ENCODE data around the gene ADGRB3.

ADGRB3 gene

GRCh38 chr6:68994521-68994920 is 359.4 kb downstream of the ADGRB3 start:
- no peak for DNase-seq (ENCODE audit: low read depth, low spot score)
- H3K27ac ChIP-seq: no peak overlapping the region

GRCh38 chr6:69005199-69005598 is 370.1 kb downstream of the ADGRB3 start:
- H3K27ac ChIP-seq: no peak overlapping the region
- DNase-seq (ENCODE audit: low read depth, low spot score): no peak

GRCh38 chr6:69007781-69008180 is 372.7 kb downstream of the ADGRB3 start:
- DNase-seq (ENCODE audit: low read depth, low spot score): no peak
- H3K27ac ChIP-seq: no peak overlapping the region

DNA sequence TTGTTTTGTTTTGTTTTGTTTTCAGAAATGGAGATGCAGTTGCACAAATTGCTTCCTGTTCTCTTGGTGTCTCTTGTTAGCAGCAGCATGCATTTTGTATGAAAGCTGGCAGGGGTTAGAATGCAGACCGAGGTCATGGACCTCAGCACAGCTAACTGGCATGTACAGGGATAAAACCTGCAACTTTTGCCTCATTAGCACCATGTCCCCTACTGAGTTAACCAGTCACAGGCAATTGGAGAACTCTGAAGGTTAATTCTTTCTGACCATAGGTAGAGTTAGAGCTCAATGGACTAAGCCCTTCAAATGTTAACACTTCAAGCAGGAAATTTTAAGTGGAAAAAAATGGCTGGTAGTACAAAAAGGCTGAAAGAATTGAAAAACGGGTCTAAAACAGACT is 377.1 kb downstream of the ADGRB3 start:
- DNase-seq (ENCODE audit: low read depth, low spot score): no peak
- no peak overlapping the region for H3K27ac ChIP-seq

DNA sequence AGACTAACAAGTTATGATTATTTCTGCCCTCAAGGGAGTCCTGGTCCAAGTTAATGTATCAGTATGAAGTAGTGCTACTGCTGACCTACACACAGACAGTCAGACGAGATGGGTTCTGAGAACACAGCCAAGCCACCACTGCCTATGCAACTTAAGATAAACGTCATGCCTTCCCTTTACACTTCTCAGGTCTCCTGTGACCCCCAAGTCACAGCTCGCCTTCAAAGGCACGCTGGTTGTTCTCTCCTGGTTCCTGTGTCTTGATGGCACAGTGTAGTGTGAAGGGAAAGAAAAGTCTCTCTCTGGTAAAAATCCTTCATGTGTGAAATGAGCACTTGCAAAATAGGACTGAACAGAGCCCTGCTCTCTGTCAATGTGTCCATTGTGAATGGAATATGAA is 377.8 kb downstream of the ADGRB3 start:
- DNase-seq (ENCODE audit: low read depth, low spot score): no peak
- no peak overlapping the region for H3K27ac ChIP-seq

- no peak for DNase-seq (ENCODE audit: low read depth, low spot score)
- H3K27ac ChIP-seq: no peak overlapping the region
Measured at GRCh38 chr6:69018906-69019305, 383.8 kb downstream of the ADGRB3 start.

DNA sequence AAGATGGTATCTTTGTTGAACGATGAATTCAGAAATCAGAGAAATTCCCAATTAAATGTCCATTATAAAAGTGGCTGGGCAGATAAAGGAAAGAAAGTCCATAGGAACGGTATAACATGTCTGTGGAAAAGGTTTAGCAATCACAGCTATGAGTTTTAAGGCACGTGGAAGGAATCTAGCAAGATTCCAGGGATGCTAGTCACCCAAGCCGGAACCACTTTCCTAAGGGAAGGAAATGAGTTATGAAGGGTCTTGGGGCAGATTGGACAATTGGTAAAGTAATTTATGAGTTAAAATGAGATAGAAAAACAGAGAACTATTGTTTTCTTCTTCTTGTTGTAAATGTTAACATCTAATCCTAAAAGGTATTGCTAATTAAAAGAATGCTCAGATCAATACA is 384.8 kb downstream of the ADGRB3 start:
- no peak for DNase-seq (ENCODE audit: low read depth, low spot score)
- no peak overlapping the region for H3K27ac ChIP-seq

- H3K27ac ChIP-seq: no peak overlapping the region
- peak; percentile 2 for DNase-seq (ENCODE audit: low read depth, low spot score)
Measured at GRCh38 chr6:69022993-69023392, 387.9 kb downstream of the ADGRB3 start.

GRCh38 chr6:69026243-69026642 is 391.2 kb downstream of the ADGRB3 start:
- peak overlapping the region; percentile 72 for H3K27ac ChIP-seq
- DNase-seq (ENCODE audit: low read depth, low spot score): no peak

DNA sequence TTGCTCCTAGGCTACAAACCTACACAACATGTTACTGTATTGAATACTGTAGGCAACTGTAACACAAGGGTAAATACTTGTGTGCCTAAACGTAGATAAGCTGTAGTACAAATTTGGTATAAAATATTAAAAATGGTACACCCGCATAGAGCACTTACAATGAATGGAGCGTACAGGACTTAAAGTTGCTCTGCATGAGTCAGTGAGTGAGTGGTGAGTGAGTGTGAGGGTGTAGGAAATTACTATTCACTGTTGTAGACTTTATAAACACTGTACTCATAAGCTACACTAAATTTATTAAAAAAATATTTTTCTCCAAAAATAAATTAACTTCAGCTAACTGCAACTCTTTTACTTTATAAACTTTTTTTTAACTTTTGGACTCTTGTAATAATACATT is 391.6 kb downstream of the ADGRB3 start:
- no peak for DNase-seq (ENCODE audit: low read depth, low spot score)
- peak overlapping the region; percentile 72 for H3K27ac ChIP-seq

- DNase-seq (ENCODE audit: low read depth, low spot score): no peak
- no peak overlapping the region for H3K27ac ChIP-seq
Measured at GRCh38 chr6:69027861-69028260, 392.8 kb downstream of the ADGRB3 start.

GRCh38 chr6:69038841-69039240 is 403.8 kb downstream of the ADGRB3 start:
- DNase-seq (ENCODE audit: low read depth, low spot score): no peak

DNA sequence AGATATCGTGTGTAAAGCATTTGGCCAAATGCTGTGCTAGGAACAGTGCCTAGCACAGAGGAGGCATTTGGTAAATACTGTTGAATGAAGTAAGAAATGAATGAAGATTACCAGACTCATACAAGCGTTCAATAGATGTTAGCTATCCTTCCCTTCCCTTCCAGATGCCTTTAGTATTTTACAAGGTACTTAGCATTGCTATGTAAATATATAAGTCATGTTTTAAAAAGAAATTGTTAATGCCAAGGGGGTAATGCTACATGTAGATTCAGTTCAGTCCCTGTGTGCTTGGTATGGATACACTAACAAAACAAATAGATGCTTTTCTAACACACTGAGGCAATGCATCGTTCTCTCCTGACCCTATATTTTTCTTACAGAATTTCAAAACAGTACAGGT is 407.2 kb downstream of the ADGRB3 start:
- H3K27ac ChIP-seq: no peak overlapping the region
- DNase-seq (ENCODE audit: low read depth, low spot score): no peak

More at GRCh38 chr6:69038841-69039240, 403.8 kb downstream of the ADGRB3 start:
- H3K27ac ChIP-seq: no peak overlapping the region

GRCh38 chr6:69044534-69044933 is 409.5 kb downstream of the ADGRB3 start:
- DNase-seq (ENCODE audit: low read depth, low spot score): no peak

GRCh38 chr6:69059413-69059812 is 424.3 kb downstream of the ADGRB3 start:
- no peak overlapping the region for H3K27ac ChIP-seq
- no peak for DNase-seq (ENCODE audit: low read depth, low spot score)

More at GRCh38 chr6:69044534-69044933, 409.5 kb downstream of the ADGRB3 start:
- H3K27ac ChIP-seq: no peak overlapping the region

DNA sequence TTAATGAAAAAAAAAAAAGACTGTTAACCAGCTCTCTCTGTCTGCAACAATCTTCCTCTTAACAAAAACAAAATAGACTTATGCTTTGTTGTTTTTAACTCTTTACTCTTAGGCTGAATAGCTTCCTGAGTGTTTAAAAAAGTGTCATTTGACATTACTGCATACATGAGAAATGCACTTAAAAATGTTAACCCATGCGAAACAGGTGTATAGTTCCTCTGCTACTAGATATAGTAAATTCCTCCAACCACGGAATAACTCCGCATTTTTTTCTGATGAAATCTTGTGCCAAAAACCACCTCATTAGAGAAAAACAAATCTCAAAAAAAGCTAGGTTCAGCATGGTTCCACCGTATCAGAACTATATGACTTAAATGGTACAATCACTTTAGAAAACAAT is 426.0 kb downstream of the ADGRB3 start:
- H3K27ac ChIP-seq: no peak overlapping the region
- DNase-seq (ENCODE audit: low read depth, low spot score): no peak

DNA sequence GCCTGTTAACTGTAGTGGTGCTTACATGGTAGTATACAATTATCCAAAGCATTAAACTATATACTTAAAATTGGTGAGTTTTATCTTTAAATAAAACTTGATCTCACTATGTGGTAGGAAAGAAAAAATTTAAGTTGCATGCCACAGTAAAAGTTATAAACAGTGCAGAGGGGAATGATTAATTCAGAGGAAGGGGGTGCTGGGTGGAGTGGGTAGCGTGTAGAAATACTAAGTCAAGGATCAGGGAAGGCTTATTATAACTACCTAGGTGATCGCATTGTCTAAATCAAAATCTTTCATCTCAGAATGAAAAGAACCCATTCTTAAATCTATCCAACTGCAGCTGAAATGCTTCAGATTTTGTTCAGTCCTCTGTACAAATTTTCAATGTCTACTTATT is 428.3 kb downstream of the ADGRB3 start:
- no peak for DNase-seq (ENCODE audit: low read depth, low spot score)
- no peak overlapping the region for H3K27ac ChIP-seq

GRCh38 chr6:69064226-69064625 is 429.1 kb downstream of the ADGRB3 start:
- DNase-seq (ENCODE audit: low read depth, low spot score): no peak
- H3K27ac ChIP-seq: no peak overlapping the region

DNA sequence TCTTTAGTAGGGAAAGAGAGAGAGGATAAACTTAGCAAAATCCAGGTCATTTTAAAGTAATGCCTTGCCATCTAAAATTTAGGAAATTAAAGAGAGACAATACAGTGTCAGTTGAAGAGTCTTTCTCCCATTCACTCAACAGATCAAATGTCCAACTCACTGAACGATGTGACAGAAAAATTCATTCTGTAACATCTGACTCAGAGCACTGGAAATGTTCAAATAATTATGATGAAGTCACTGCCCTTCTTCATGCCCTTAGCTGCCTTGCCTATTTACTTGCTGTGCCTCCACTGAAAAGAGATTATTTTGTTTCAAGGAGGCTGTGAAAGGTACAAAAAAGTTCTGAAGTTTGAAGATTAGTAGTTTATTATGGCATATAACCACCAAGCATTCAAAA is 434.8 kb downstream of the ADGRB3 start:
- H3K27ac ChIP-seq: no peak overlapping the region
- no peak for DNase-seq (ENCODE audit: low read depth, low spot score)

DNA sequence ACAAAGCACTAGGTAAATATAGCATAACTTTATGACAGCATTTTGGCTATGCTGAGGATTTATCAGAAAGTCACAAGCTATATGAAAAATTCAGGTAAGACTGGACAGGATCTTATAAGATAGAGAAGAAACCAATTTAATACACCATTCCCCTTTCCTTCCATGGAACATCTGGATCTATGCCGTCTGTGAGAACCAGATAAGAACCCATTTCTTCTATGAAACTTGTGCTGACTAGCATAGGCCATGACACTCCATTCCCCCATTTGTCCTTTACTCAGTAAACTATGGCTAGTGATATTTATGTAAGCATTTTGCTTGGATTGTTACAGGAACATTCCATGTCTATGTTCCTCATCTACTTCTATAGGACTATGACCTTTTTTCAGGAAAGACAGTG is 437.7 kb downstream of the ADGRB3 start:
- no peak overlapping the region for H3K27ac ChIP-seq
- no peak for DNase-seq (ENCODE audit: low read depth, low spot score)

- DNase-seq (ENCODE audit: low read depth, low spot score): no peak
- no peak overlapping the region for H3K27ac ChIP-seq
Measured at GRCh38 chr6:69084746-69085335, 449.8 kb downstream of the ADGRB3 start.

DNA sequence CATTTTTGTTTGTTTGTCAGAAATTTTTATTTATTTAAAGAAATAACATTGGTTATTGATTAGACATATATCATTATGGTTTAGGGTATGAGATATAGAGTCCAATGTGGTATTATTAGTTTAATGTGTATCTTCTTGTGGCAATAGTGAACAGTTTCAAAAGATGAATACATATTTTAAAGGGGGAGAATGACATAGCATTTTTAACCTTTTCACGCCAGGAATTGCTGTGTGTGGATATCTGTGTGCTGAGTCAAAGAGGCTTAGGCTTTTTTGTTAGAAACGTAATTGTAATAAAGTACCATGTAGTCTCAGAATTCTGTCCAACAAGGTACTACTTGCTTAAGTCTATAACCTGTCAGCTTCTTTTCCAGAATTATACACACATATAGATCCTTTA is 451.6 kb downstream of the ADGRB3 start:
- DNase-seq (ENCODE audit: low read depth, low spot score): no peak

DNA sequence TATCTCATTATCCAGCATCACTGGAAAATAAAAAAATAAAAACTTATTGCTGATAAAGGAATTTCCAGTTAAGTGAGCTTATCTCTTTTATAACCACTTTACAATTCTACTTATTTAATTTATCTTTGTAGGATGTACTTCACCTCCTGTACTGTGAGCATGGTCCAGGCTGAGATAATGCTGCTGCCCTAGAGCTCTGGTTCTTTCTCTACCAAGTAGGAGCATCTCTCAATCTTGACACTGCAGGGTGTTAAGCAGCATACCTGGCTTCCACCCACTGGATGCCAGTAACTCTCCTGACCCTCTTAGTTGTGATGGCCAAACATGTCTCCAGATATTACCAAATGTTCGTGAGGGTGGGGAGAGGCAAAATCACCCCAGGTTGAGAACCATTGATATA is 454.5 kb downstream of the ADGRB3 start:
- DNase-seq (ENCODE audit: low read depth, low spot score): no peak
- H3K27ac ChIP-seq: no peak overlapping the region

More for the DNA sequence above, 451.6 kb downstream of the ADGRB3 start:
- H3K27ac ChIP-seq: no peak overlapping the region

Measured in epithelial cell of prostate (primary cell).